Testis (tissue), 3 donors: ENCODE measurements around the gene INTS4. TPM values are rescaled to one million over a fixed set of nuclear protein-coding genes. Genes with fewer than 3 reads are reported as not detected.

Experiments
- DNase-seq: peaks from one replicate; pipeline ENCODE4 v3.0.0-alpha.2; 2019
- H3K27ac ChIP-seq, 2 donors: fragments of 200-600 bp; sonication (generic); one replicate each; pipeline ENCODE4 v1.5.1; 2019
- H3K27me3 ChIP-seq: fragments of 200-600 bp; sonication (generic); one replicate; pipeline ENCODE4 v1.5.1; 2019
- H3K36me3 ChIP-seq: fragments of 200-600 bp; sonication (generic); one replicate; pipeline ENCODE4 v1.5.1; 2017; ENCODE audit warnings: low read depth; ENCODE audit errors: missing control alignments
- H3K4me1 ChIP-seq: fragments of 200-600 bp; sonication (generic); one replicate; pipeline ENCODE4 v1.5.1; 2019
- H3K4me3 ChIP-seq, 2 donors: fragments of 200-600 bp; sonication (generic); one replicate each; pipeline ENCODE4 v1.5.1; 2017 to 2019
- H3K9me3 ChIP-seq: fragments of 200-600 bp; sonication (generic); one replicate; pipeline ENCODE4 v1.5.1; 2017
- CTCF ChIP-seq, 3 experiments: fragments of 450-650 bp in 2 of 3; fragments of 200-600 bp in 1 of 3; sonication (generic) in 1 of 3; IDR thresholded peaks; one replicate each; pipeline ENCODE4 v1.5.1; 2016 to 2019; ENCODE audit warnings: antibody characterized with exemption in 3 of 3, mild to moderate bottlenecking in 2 of 3, moderate library complexity in 1 of 3
- POLR2A ChIP-seq: fragments of 450-650 bp; IDR thresholded peaks from one replicate; pipeline ENCODE4 v1.6.1; 2017; ENCODE audit warnings: antibody characterized with exemption, mild to moderate bottlenecking, moderate library complexity
- WGBS, 2 donors: methylation state at CpG; one replicate each; pipeline ENCODE4 v1.1.5; 2018; 5-methylcytosine and 5-hydroxymethylcytosine counted together
- intact Hi-C: fragments of 100-400 bp; cut with DNase I; formaldehyde crosslinking; loops from one replicate; pipeline ENCODE4 v1.15.1; 2023; ENCODE audit warnings: low total_unique reads
- polyA plus RNA-seq: library from polyadenylated mRNA; stranded (reverse); fragments of 350-450 nt; fragmentation: Illumina TruSeq; extraction: RNeasy Lipid Tissue Mini Kit (QIAGEN cat#74804); gene quantifications from one replicate; pipeline ENCODE4 v1.2.3, GENCODE V29; 2014; ENCODE audit warnings: low read depth, low replicate concordance; ENCODE audit not compliant: insufficient read depth
- total RNA-seq, 2 donors: library from RNA; depleted of rRNA; stranded (reverse); fragments of >200 nt; gene quantifications; one replicate each; pipeline ENCODE4 v1.2.3, GENCODE V29; 2016

Gene INTS4
- total and polyA plus RNA-seq, 3 donors from 2014 or later: 20.2 to 48.2 (median 37.4) TPM

GRCh38 chr11:77886401-77886800 is 108.1 kb downstream of the INTS4 start:
- H3K4me1 ChIP-seq: no peaks in the 10 kb centered on the region
- H3K4me3 ChIP-seq: no peak overlapping the region
- intact Hi-C loops: no loop called here
- no peak for DNase-seq
- TF ChIP-seq CTCF (IDR thresholded peaks at IDR 0.05): no peak
- no peak overlapping the region for H3K27ac ChIP-seq
- no peaks in the 10 kb centered on the region for H3K36me3 ChIP-seq
- H3K27me3 ChIP-seq: no peaks in the 10 kb centered on the region
- 85 to 94% methylated on average over 18 of the region's 18 CpGs for WGBS, 2 donors
- H3K9me3 ChIP-seq: no peaks in the 10 kb centered on the region

DNA sequence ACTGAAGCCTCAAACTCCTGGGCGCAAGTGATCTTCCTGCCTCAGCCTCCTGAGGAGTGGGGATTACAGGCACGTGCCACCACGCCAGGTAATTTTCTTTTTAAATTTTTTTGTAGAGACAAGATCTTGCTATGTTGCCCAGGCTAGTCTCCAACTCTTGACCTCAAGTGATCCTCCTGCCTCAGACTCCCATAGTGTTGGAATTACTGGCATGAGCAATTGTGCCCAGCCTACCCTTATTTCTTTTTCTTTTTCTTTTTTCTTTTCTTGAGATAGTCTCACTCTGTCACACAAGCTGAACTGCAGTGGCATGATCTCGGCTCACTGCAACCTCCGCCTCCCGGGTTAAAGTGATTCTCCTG is 109.7 kb downstream of the INTS4 start:
- H3K36me3 ChIP-seq: no peaks in the 10 kb centered on the region
- H3K27me3 ChIP-seq: no peaks in the 10 kb centered on the region
- H3K27ac ChIP-seq: no peak overlapping the region
- no peak for TF ChIP-seq POLR2A
- TF ChIP-seq CTCF (IDR thresholded peaks at IDR 0.05): no peak
- H3K4me3 ChIP-seq: no peak overlapping the region
- no peak for DNase-seq
- H3K4me1 ChIP-seq: no peaks in the 10 kb centered on the region
- 95 to 97% methylated on average over 6 of the region's 6 CpGs for WGBS, 2 donors
- intact Hi-C loops: no loop called here
- H3K9me3 ChIP-seq: no peaks in the 10 kb centered on the region

DNA sequence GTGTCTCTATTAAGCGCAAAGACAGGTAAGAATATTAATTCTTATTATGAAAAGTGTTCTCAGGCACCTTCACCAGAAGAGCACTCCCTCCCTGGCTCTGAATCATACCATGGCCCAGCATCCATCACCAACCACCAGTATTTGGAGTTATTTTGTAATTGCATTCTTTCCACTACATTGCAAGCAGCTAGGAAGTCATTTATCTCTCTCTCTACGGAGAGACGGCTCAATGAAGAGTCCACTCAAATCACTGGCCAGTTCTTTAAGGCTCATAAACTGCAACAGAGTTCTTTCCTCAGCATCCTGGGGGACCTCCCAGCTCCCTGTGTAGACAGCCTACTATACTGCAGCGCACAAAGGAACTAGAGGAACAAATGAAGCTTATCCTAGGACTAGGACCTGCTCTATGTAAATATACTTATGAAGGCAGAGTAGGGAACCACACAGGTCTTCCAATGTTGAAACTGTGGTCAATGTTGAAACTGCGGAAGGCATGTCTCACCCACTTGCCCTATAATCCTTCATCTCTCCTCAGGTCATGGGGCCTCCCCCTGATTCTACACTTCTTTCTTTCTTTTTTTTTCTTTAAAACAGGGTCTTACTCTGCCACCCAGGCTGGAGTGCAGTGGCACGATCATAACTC is 110.2 kb downstream of the INTS4 start:
- Histone ChIP-seq H3K4me3 (no peak overlapping the region), H3K27me3 (no peaks in the 10 kb centered on the region), H3K36me3 (no peaks in the 10 kb centered on the region), H3K9me3 (no peaks in the 10 kb centered on the region), H3K4me1 (no peaks in the 10 kb centered on the region), H3K27ac (no peak overlapping the region)
- WGBS, 2 donors: 89 to 92% methylated on average over 6 of the region's 6 CpGs
- intact Hi-C loops: no loop called here
- TF ChIP-seq CTCF (IDR thresholded peaks at IDR 0.05) (no peak), POLR2A (no peak)
- no peak for DNase-seq

GRCh38 chr11:77883775-77884174 is 110.7 kb downstream of the INTS4 start:
- 95% methylated on average over 5 of the region's 5 CpGs for WGBS, 2 donors
- Histone ChIP-seq H3K36me3 (no peaks in the 10 kb centered on the region), H3K4me1 (no peaks in the 10 kb centered on the region), H3K27me3 (no peaks in the 10 kb centered on the region), H3K4me3 (no peak overlapping the region), H3K9me3 (no peaks in the 10 kb centered on the region), H3K27ac (no peak overlapping the region)
- TF ChIP-seq POLR2A (no peak), CTCF (IDR thresholded peaks at IDR 0.05) (no peak)
- intact Hi-C loops: no loop called here
- no peak for DNase-seq

- no peaks in the 10 kb centered on the region for H3K36me3 ChIP-seq
- TF ChIP-seq CTCF (IDR thresholded peaks at IDR 0.05) (no peak), POLR2A (no peak)
Measured at GRCh38 chr11:77882396-77882795, 112.1 kb downstream of the INTS4 start.

More at GRCh38 chr11:77882396-77882795, 112.1 kb downstream of the INTS4 start:
- no peak for DNase-seq
- 77 to 82% methylated on average over 3 of the region's 3 CpGs for WGBS, 2 donors
- no peaks in the 10 kb centered on the region for H3K4me1 ChIP-seq
- intact Hi-C loops: no loop called here
- H3K4me3 ChIP-seq: no peak overlapping the region
- no peak overlapping the region for H3K27ac ChIP-seq
- no peaks in the 10 kb centered on the region for H3K9me3 ChIP-seq
- H3K27me3 ChIP-seq: no peaks in the 10 kb centered on the region
